Measurements from ENCODE around the gene ACADSB.

GRCh38 chr10:123008355-123009104 lies at the start of gene ACADSB, which contains the start of gene IKZF5:
- TF ChIP-seq CTCF (IDR thresholded peaks at IDR 0.05), result no peak
- TF ChIP-seq POLR2AphosphoS5 (IDR thresholded peaks at IDR 0.05), result peak; percentile 95 to 97
